GM10266 (cell line): ENCODE data around the gene PCDHGA8.
A peak's percentile ranks its signal among the peaks of the same experiment; 100 is the strongest.

Experiments
- DNase-seq: peaks from one replicate; pipeline ENCODE4 v3.0.0; 2012; ENCODE audit errors: extremely low spot score
- TF ChIP-seq, protein P1 (sequence below): IDR thresholded peaks from 2 replicates; pipeline ENCODE4 v1.5.1; 2012; ENCODE audit warnings: mild to moderate bottlenecking, low read depth; ENCODE audit not compliant: control insufficient read depth, insufficient read depth; ENCODE audit errors: missing control alignments

The PCDHGA8 gene

GRCh38 chr5:141360685-141361084 is 31.7 kb upstream of the PCDHGA8 start:
- DNase-seq, result no peak

DNA sequence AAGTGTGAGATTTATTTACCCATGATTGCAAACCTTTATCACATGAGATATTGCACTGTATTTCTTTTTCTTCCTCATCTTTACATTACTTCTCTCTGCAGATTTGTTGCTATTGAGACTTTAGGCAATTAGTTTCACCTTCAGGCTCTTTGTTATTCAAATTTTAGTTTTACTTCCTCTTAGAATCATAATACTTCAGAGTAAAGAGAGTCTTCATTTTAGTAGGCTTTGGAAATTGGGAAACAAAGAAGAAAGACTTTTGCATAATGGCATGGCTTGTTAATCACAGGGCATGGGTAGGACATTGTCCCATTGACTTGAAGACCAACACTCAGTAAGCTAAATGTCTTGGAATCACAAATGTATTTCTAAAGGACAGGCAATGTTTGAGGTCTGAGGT is 29.7 kb upstream of the PCDHGA8 start:
- DNase-seq, result no peak
- TF ChIP-seq, protein P1, sequence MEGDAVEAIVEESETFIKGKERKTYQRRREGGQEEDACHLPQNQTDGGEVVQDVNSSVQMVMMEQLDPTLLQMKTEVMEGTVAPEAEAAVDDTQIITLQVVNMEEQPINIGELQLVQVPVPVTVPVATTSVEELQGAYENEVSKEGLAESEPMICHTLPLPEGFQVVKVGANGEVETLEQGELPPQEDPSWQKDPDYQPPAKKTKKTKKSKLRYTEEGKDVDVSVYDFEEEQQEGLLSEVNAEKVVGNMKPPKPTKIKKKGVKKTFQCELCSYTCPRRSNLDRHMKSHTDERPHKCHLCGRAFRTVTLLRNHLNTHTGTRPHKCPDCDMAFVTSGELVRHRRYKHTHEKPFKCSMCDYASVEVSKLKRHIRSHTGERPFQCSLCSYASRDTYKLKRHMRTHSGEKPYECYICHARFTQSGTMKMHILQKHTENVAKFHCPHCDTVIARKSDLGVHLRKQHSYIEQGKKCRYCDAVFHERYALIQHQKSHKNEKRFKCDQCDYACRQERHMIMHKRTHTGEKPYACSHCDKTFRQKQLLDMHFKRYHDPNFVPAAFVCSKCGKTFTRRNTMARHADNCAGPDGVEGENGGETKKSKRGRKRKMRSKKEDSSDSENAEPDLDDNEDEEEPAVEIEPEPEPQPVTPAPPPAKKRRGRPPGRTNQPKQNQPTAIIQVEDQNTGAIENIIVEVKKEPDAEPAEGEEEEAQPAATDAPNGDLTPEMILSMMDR, result no peak

More at GRCh38 chr5:141360685-141361084, 31.7 kb upstream of the PCDHGA8 start:
- TF ChIP-seq, protein P1, result no peak

- no peak for DNase-seq
- TF ChIP-seq, protein P1, result no peak
Observed at GRCh38 chr5:141363952-141364660, 28.3 kb upstream of the PCDHGA8 start, which contains the start of gene PCDHGA5. TSS of gene PCDHGA5 (plus strand) at chr5:141364162. CDS start at chr5:141364331, 169 bp downstream.

- DNase-seq, result no peak
- TF ChIP-seq, protein P1, result no peak
Observed at GRCh38 chr5:141366016-141366896, 26.2 kb upstream of the PCDHGA8 start.

GRCh38 chr5:141369994-141370848 is 22.2 kb upstream of the PCDHGA8 start, which contains the start of gene PCDHGB3:
TSS of gene PCDHGB3 (plus strand) at chr5:141370242. CDS start at chr5:141370395, 153 bp downstream.
- DNase-seq, result peak; percentile 65
- TF ChIP-seq, protein P1, result peak; percentile 48

DNA sequence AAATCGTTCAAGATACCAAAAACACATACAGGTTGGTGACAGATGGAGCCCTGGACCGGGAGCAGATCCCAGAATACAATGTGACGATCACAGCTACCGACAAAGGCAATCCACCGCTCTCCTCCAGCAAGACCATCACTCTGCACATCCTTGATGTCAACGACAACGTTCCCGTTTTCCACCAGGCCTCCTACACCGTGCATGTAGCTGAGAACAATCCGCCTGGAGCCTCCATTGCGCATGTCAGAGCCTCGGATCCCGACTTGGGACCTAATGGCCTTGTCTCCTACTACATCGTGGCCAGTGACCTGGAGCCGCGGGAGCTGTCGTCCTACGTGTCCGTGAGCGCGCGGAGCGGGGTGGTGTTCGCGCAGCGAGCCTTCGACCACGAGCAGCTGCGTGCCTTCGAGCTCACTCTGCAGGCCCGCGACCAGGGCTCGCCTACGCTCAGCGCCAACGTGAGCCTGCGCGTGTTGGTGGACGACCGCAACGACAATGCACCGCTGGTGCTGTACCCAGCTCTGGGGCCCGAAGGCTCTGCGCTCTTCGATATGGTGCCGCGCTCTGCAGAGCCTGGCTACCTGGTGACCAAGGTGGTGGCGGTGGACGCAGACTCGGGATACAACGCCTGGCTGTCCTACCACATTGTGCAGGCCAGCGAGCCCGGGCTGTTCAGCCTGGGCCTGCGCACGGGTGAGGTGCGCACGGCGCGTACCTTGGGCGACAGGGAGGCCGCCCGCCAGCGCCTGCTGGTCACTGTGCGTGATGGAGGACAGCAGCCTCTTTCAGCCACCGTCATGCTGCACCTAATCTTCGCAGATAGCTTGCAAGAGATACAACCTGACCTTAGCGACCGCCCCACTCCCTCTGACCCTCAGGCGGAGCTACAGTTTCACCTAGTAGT is 20.6 kb upstream of the PCDHGA8 start:
- no peak for DNase-seq
- TF ChIP-seq, protein P1, result no peak
